NCI-H1694 treated with DMSO at 0.1 percent for 48 hours (cell line): ENCODE results near the gene OR2C3.
"Not testable (repeated sequence)": the region's sequence is repeated elsewhere in the genome, so short reads cannot be mapped to it uniquely, and the experiment has no call there.

Experiments used
- DNase-seq: peaks from one replicate; lab custom pipeline; 2025; lab: John Stamatoyannopoulos, UW

OR2C3 gene

GRCh38 chr1:247536340-247536739, at the start of gene OR2C3:
TSS of gene OR2C3 (minus strand) at chr1:247536440. CDS start at chr1:247532511, 3,929 bp downstream.
- no peak for DNase-seq

GRCh38 chr1:247578946-247579460, 42.8 kb upstream of the OR2C3 start:
- no peak for DNase-seq

- peak; percentile 17 for DNase-seq
These were observed 40.3 kb upstream of the OR2C3 start for GRCh38 chr1:247576514-247576913.

GRCh38 chr1:247574664-247575063, 38.4 kb upstream of the OR2C3 start:
- no peak for DNase-seq

- no peak for DNase-seq
These were observed 38.0 kb upstream of the OR2C3 start for GRCh38 chr1:247574236-247574635.

GRCh38 chr1:247562198-247562597, 26.0 kb upstream of the OR2C3 start:
- DNase-seq = no peak

GRCh38 chr1:247561711-247562110, 25.5 kb upstream of the OR2C3 start:
- DNase-seq = no peak

- no peak for DNase-seq
These were observed 21.9 kb upstream of the OR2C3 start for GRCh38 chr1:247557926-247558674.

- no peak for DNase-seq
These were observed 16.0 kb upstream of the OR2C3 start for GRCh38 chr1:247552231-247552630.

GRCh38 chr1:247551721-247552120, 15.5 kb upstream of the OR2C3 start:
- DNase-seq = no peak

- DNase-seq = no peak
These were observed 12.5 kb upstream of the OR2C3 start, which contains the start of gene GCSAML for GRCh38 chr1:247548769-247549182. TSS of gene GCSAML (plus strand) at chr1:247549134. CDS start at chr1:247549192, 58 bp downstream.

- no peak for DNase-seq
These were observed 11.9 kb upstream of the OR2C3 start for GRCh38 chr1:247548092-247548491.

GRCh38 chr1:247542811-247543210, 6.6 kb upstream of the OR2C3 start:
- DNase-seq = no peak

GRCh38 chr1:247540581-247540980, 4.3 kb upstream of the OR2C3 start:
- DNase-seq = no peak

- DNase-seq = no peak
These were observed 3.0 kb upstream of the OR2C3 start for GRCh38 chr1:247539215-247539614.

- no peak for DNase-seq
These were observed 2.3 kb upstream of the OR2C3 start for GRCh38 chr1:247538561-247538960.

- no peak for DNase-seq
These were observed 838 bp downstream of the OR2C3 start for GRCh38 chr1:247535402-247535801.

GRCh38 chr1:247531937-247532336, 4.3 kb downstream of the OR2C3 start:
- DNase-seq = no peak

- no peak for DNase-seq
These were observed 5.5 kb downstream of the OR2C3 start for GRCh38 chr1:247530785-247531184.

GRCh38 chr1:247529771-247530355, 6.4 kb downstream of the OR2C3 start:
- DNase-seq = no peak

- no peak for DNase-seq
These were observed 7.3 kb downstream of the OR2C3 start for GRCh38 chr1:247528812-247529474.

GRCh38 chr1:247521886-247522285, 14.4 kb downstream of the OR2C3 start:
- DNase-seq = not testable (repeated sequence)

- DNase-seq = no peak
These were observed 17.7 kb downstream of the OR2C3 start for GRCh38 chr1:247518613-247518891.
